Naive thymus-derived CD8-positive, alpha-beta T cell (primary cell): ENCODE measurements around the gene PDE8B. TPM values are rescaled to one million over a fixed set of nuclear protein-coding genes. Genes with fewer than 3 reads are reported as not detected.

Experiments
- ATAC-seq, 2 donors: fragments of 150-1000 bp; cut with Tn5 transposase in 1 of 2; sonication (Bioruptor Pico), chemical (Tn5 transposase) in 1 of 2; 1 replicate in 1 of 2; 2 replicates in 1 of 2; pipeline ENCODE4 v1.10.0; 2021; ENCODE audit warnings: mild to moderate bottlenecking in 2 of 2, moderate library complexity in 2 of 2
- POLR2A ChIA-PET: fragments of 350-600 bp; sonication (Branson Sonifier 250); formaldehyde crosslinking; loops from one replicate; lab custom pipeline; 2021; ENCODE audit warnings: antibody characterized with exemption; lab: Charles Lee
- DNase-seq, 10 donors: peaks; one replicate each; pipeline versions ENCODE4 v3.0.0 to v3.0.0-alpha.2; 2020 to 2022
- H3K27ac Mint-ChIP-seq, 10 donors: one replicate each; pipeline ENCODE4 v1.8.0; 2020 to 2022; ENCODE audit warnings: mild to moderate bottlenecking in 10 of 10, mixed read lengths in 10 of 10, moderate library complexity in 4 of 10, inconsistent platforms in 1 of 10
- H3K27me3 Mint-ChIP-seq, 5 donors: one replicate each; pipeline ENCODE4 v1.8.0; 2021 to 2022; ENCODE audit warnings: mixed read lengths in 5 of 5
- H3K36me3 Mint-ChIP-seq, 3 donors: one replicate each; pipeline ENCODE4 v1.8.0; 2020 to 2022; ENCODE audit warnings: mixed read lengths in 3 of 3, mild to moderate bottlenecking in 2 of 3, inconsistent platforms in 1 of 3
- H3K4me1 Mint-ChIP-seq, 4 donors: one replicate each; pipeline ENCODE4 v1.8.0; 2021 to 2022; ENCODE audit warnings: mixed read lengths in 4 of 4
- H3K4me3 Mint-ChIP-seq, 10 donors: one replicate each; pipeline ENCODE4 v1.8.0; 2020 to 2022; ENCODE audit warnings: mild to moderate bottlenecking in 10 of 10, mixed read lengths in 10 of 10, moderate library complexity in 6 of 10, inconsistent platforms in 1 of 10
- H3K9me3 Mint-ChIP-seq, 9 donors: one replicate each; pipeline ENCODE4 v1.8.0; 2020 to 2022; ENCODE audit warnings: mixed read lengths in 9 of 9, mild to moderate bottlenecking in 3 of 9, inconsistent platforms in 1 of 9, moderate library complexity in 1 of 9
- polyA plus RNA-seq, 3 donors: library from polyadenylated mRNA; unstranded; fragments of 300-500 nt; fragmentation: Illumina TruSeq; gene quantifications; one replicate each; pipeline ENCODE4 v1.2.3, GENCODE V29; 2021
- total RNA-seq, 8 experiments: library from RNA in 2 of 8; stranded (reverse) in 2 of 8; gene quantifications; one replicate each; pipeline ENCODE4 v1.2.3 and lab custom pipeline; 2021 to 2026

PDE8B gene
- total and polyA plus RNA-seq, 5 experiments from 2014 or later: 0.03 to 0.52 (median 0.12) TPM; not detected in 1

DNA sequence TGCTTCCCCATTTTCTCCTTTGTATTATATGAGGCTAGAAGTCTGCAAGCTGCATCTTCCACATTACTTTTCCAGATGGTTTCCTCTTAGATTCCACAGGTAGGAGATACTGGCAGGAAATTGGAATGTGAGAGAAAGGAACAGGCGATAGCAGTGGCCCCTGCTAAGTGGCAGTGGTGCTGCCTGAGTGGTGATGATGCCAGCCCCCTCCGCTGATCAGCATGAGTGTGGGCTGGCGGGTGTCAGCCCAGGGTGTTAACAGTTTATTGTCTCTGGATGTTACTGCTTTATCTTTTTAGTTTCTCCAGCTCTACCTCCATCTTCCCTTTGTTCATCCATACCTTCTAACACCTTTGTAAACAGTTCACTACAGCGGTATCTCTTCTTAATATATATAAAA lies 13.2 kb downstream of the PDE8B start:
- no peaks in the 10 kb centered on the region for H3K4me1 Mint-ChIP-seq
- H3K27me3 Mint-ChIP-seq: peaks cover 7 to 25% (median 17%) of the 10 kb centered on the region in 5 donors
- DNase-seq (no peak), ATAC-seq (no peak)
- H3K36me3 Mint-ChIP-seq: no peaks in the 10 kb centered on the region
- POLR2A ChIA-PET: no interaction called here
- H3K9me3 Mint-ChIP-seq: no peaks in the 10 kb centered on the region
- H3K4me3 Mint-ChIP-seq: no peak overlapping the region
- H3K27ac Mint-ChIP-seq: no peak overlapping the region

DNA sequence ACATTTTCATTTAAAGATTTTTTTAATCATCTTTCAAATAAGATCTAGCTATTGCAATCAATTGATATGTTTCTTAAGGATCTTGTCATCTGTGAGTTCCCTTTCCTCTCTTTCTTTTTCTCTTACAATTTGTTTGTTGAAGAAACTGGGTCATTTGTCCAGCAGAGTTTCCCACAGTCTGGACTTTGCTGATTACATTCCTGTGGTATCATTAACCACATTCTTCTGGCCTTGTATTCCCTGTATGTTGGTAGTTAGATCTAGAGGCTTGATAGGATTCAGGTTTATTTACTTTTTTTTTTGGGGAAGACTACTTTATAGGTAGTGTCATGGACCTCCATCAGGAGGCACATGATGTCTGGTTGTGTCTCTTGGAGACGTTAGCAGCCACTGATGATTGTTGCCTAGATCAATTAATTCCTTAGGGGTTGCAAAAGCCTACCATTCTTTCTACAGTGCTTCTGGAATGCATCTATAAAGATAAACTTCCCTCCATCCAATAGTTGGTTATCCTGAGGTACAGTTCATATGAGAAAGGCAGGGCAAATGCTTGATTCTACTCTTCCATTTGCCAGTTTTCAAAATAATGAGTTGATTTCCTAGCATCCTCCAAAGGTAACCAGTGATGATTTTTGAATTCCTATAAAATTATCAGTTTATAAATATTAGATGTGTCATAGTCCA lies 14.3 kb downstream of the PDE8B start:
- no peak for ATAC-seq
- H3K4me3 Mint-ChIP-seq: no peak overlapping the region
- no peak for DNase-seq
- H3K27me3 Mint-ChIP-seq: peaks cover 9 to 17% (median 15%) of the 10 kb centered on the region in 5 donors
- no peak overlapping the region for H3K27ac Mint-ChIP-seq
- no peaks in the 10 kb centered on the region for H3K36me3 Mint-ChIP-seq
- POLR2A ChIA-PET: no interaction called here
- no peaks in the 10 kb centered on the region for H3K4me1 Mint-ChIP-seq
- peaks cover 0 to 4% (median 0%) of the 10 kb centered on the region in 9 donors for H3K9me3 Mint-ChIP-seq

DNA sequence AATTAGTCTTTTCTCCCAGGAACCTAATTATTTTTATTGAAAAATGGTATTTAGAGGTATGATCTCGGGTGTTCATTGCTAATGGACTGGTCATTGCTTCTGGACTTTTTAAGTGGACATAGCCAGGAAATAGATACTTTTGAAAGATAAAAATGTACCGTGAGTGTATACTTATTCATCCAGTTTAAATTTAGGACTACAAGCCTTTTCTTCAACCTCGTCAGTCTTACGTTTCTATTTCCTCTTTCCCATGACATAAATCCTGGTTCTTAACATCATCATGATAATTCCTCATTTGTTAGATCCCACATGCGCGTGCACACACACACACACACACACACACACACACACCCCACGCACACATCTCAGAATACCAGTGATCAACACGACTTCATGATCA lies 15.1 kb downstream of the PDE8B start:
- H3K9me3 Mint-ChIP-seq: peaks cover 0 to 6% (median 0%) of the 10 kb centered on the region in 9 donors
- H3K4me3 Mint-ChIP-seq: no peak overlapping the region
- peaks cover 8 to 14% (median 14%) of the 10 kb centered on the region in 5 donors for H3K27me3 Mint-ChIP-seq
- DNase-seq (no peak), ATAC-seq (no peak)
- H3K4me1 Mint-ChIP-seq: no peaks in the 10 kb centered on the region
- POLR2A ChIA-PET: no interaction called here
- no peaks in the 10 kb centered on the region for H3K36me3 Mint-ChIP-seq
- H3K27ac Mint-ChIP-seq: no peak overlapping the region

DNA sequence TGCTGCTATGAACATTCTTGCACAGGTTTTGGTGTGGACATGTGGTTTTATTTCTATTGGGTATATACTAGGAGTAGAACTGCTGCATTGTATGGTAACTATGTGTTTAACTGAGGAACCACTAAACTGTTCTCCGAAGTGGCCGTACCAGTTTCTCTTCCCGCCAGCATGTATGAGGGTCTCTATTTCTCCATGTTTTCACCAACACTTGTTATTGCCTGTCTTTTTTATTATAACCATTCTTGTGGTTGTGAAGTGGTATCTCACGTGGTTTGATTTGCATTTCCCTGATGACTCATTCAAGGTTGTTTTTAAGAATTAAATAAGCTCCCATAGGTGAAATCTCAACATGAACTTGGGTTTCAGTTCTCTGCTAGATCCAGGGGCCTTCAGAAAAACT lies 19.4 kb downstream of the PDE8B start:
- H3K4me1 Mint-ChIP-seq: peaks cover 0 to 13% (median 0%) of the 10 kb centered on the region in 4 donors
- no peaks in the 10 kb centered on the region for H3K36me3 Mint-ChIP-seq
- H3K27ac Mint-ChIP-seq: peak overlapping the region in 1 of 10 donors; percentile 79
- peaks cover 0 to 6% (median 0%) of the 10 kb centered on the region in 9 donors for H3K9me3 Mint-ChIP-seq
- POLR2A ChIA-PET: no interaction called here
- DNase-seq (no peak), ATAC-seq (no peak)
- no peak overlapping the region for H3K4me3 Mint-ChIP-seq
- peaks cover 4 to 8% (median 6%) of the 10 kb centered on the region in 5 donors for H3K27me3 Mint-ChIP-seq

DNA sequence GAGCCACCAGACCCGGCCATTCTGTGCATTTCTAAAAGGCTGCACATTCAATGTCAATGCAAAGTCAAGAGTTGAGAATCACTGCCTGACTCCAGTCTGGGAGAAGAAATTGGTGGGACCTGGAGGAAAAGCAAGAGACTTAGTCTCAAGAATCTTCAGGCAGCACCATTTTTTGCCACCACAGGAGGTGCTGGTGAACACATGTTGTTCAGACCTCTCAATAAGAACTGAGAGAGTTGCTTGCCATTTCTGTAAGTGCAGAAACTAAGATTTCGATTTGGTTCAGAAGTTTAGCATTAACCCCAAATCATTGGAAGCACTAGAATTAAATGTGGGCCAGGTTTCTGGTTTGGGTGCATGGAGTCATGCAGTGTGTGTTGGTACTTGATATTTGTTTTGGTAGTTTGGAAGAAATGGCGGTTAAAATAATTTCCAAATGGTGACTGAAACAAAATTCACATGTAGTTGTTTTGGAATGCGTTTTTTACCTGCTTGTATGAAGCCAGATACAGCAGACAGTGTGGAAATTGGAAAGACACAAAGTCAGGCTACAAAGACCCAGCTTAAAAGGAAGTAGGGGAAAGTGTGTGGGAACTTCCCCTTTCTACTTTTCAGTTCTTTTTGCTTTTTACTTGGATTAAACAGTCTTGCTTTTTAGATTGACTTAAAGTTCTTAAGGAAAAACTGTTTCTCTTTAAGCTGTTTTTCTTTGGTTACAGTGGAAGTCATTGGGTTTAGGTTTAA lies 20.4 kb downstream of the PDE8B start:
- Mint-ChIP-seq H3K4me1 (peaks cover 0 to 13% (median 0%) of the 10 kb centered on the region in 4 donors), H3K4me3 (no peak overlapping the region), H3K9me3 (peaks cover 0 to 6% (median 0%) of the 10 kb centered on the region in 9 donors), H3K36me3 (no peaks in the 10 kb centered on the region), H3K27ac (no peak overlapping the region), H3K27me3 (peaks cover 3 to 17% (median 5%) of the 10 kb centered on the region in 5 donors)
- no peak for ATAC-seq
- POLR2A ChIA-PET: no interaction called here
- DNase-seq: no peak

- DNase-seq (no peak), ATAC-seq (peak in 1 of 2 donors; percentile 25)
- Mint-ChIP-seq H3K27ac (no peak overlapping the region), H3K36me3 (no peaks in the 10 kb centered on the region), H3K27me3 (peaks cover 0 to 24% (median 4%) of the 10 kb centered on the region in 5 donors), H3K4me1 (peaks cover 0 to 13% (median 0%) of the 10 kb centered on the region in 4 donors), H3K4me3 (no peak overlapping the region), H3K9me3 (peaks cover 0 to 8% (median 0%) of the 10 kb centered on the region in 9 donors)
- POLR2A ChIA-PET: no interaction called here
Measured at GRCh38 chr5:77231471-77232138, 21.1 kb downstream of the PDE8B start.

GRCh38 chr5:77232574-77233358 lies 22.3 kb downstream of the PDE8B start:
- peaks cover 0 to 13% (median 0%) of the 10 kb centered on the region in 4 donors for H3K4me1 Mint-ChIP-seq
- ATAC-seq: peak; percentile 28 to 52

GRCh38 chr5:77235846-77236721 lies 25.6 kb downstream of the PDE8B start:
- peaks cover 3 to 41% (median 8%) of the 10 kb centered on the region in 5 donors for H3K27me3 Mint-ChIP-seq
- H3K4me1 Mint-ChIP-seq: peaks cover 0 to 10% (median 0%) of the 10 kb centered on the region in 4 donors
- H3K27ac Mint-ChIP-seq: no peak overlapping the region
- ATAC-seq (no peak), DNase-seq (no peak)
- H3K9me3 Mint-ChIP-seq: peaks cover 0 to 3% (median 0%) of the 10 kb centered on the region in 9 donors
- H3K4me3 Mint-ChIP-seq: no peak overlapping the region
- no peaks in the 10 kb centered on the region for H3K36me3 Mint-ChIP-seq
- POLR2A ChIA-PET: no interaction called here

More at GRCh38 chr5:77232574-77233358, 22.3 kb downstream of the PDE8B start:
- H3K36me3 Mint-ChIP-seq: no peaks in the 10 kb centered on the region
- POLR2A ChIA-PET: no interaction called here
- peaks cover 0 to 8% (median 0%) of the 10 kb centered on the region in 9 donors for H3K9me3 Mint-ChIP-seq
- no peak for DNase-seq
- no peak overlapping the region for H3K4me3 Mint-ChIP-seq
- H3K27ac Mint-ChIP-seq: peak overlapping the region in 1 of 10 donors; percentile 15
- peaks cover 0 to 26% (median 4%) of the 10 kb centered on the region in 5 donors for H3K27me3 Mint-ChIP-seq

- peak in 3 of 10 donors; percentile 4 to 13 (median 9) for DNase-seq
- Mint-ChIP-seq H3K36me3 (no peaks in the 10 kb centered on the region), H3K27ac (peak overlapping the region in 1 of 10 donors; percentile 7), H3K4me3 (no peak overlapping the region), H3K27me3 (peaks cover 6 to 54% (median 10%) of the 10 kb centered on the region in 5 donors), H3K9me3 (peaks cover 0 to 3% (median 0%) of the 10 kb centered on the region in 9 donors), H3K4me1 (no peaks in the 10 kb centered on the region)
- POLR2A ChIA-PET: no interaction called here
- ATAC-seq: peak; percentile 33 to 46
Measured at GRCh38 chr5:77239126-77239741, 28.8 kb downstream of the PDE8B start.

GRCh38 chr5:77241444-77241843 lies 31.0 kb downstream of the PDE8B start:
- Mint-ChIP-seq H3K9me3 (peaks cover 0 to under 1% (median 0%) of the 10 kb centered on the region in 9 donors), H3K27me3 (peaks cover 2 to 34% (median 7%) of the 10 kb centered on the region in 5 donors), H3K27ac (no peak overlapping the region), H3K4me3 (no peak overlapping the region), H3K36me3 (no peaks in the 10 kb centered on the region), H3K4me1 (no peaks in the 10 kb centered on the region)
- DNase-seq (no peak), ATAC-seq (no peak)
- POLR2A ChIA-PET: no interaction called here

GRCh38 chr5:77249475-77249874 lies 39.0 kb downstream of the PDE8B start:
- no peak overlapping the region for H3K4me3 Mint-ChIP-seq
- DNase-seq: no peak
- ATAC-seq: no peak
- no peaks in the 10 kb centered on the region for H3K9me3 Mint-ChIP-seq
- no peaks in the 10 kb centered on the region for H3K36me3 Mint-ChIP-seq
- no peak overlapping the region for H3K27ac Mint-ChIP-seq
- POLR2A ChIA-PET: no interaction called here
- no peaks in the 10 kb centered on the region for H3K4me1 Mint-ChIP-seq
- peaks cover 0 to 20% (median 2%) of the 10 kb centered on the region in 5 donors for H3K27me3 Mint-ChIP-seq
